ENCODE data around the gene POLDIP3.
A peak's percentile ranks its signal among the peaks of the same experiment; 100 is the strongest.
"Not testable (repeated sequence)": the region's sequence is repeated elsewhere in the genome, so short reads cannot be mapped to it uniquely, and the experiment has no call there.

Gene POLDIP3

DNA sequence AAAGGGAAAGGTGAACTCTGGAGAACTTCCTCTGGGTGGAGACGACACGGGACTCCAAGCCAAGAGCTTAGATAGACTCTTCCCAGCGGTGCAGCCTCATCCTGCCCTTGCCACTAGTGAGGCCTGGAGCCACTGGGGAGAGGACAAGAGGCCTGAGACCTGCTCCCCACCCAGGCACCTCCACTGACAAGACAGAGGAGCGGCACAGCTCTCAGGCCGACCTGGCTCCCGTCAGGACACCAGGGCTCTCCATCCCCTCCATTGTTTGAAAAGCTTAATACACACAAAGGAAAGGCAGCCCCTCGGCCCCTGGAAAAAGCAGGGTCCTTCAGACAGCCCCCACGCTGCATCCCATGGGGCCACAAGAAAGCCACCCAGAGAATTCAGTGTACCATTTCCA is 29.6 kb downstream of the POLDIP3 start:
- no peak for DNase-seq

DNA sequence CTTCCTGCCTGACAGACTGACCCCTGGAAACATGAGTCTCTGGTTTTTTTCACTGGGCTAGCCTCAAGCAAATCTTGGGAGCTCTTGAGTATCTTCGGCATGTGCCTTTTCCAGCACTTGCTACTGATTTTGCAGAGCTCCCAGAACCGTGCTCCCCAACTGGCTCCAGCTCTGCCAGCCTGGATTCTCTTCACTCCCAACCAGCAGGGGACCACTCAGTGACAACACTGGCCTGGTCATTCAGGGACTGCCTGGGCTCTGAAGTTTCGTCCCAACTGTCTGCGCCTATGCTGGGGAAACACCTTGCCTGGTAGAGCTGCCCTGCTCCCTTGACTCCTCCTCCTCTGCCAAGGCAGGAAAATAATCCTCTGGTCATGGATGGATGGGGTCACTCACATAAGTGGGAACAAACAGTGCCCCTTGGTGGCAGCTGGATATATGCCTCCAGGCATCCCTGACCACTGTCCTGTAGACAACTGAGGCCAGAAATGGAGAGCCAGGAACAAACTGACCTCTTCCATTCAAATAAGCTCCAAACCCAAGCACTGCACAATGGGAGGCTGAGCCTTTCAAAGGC is 30.2 kb downstream of the POLDIP3 start:
- DNase-seq: no peak

DNA sequence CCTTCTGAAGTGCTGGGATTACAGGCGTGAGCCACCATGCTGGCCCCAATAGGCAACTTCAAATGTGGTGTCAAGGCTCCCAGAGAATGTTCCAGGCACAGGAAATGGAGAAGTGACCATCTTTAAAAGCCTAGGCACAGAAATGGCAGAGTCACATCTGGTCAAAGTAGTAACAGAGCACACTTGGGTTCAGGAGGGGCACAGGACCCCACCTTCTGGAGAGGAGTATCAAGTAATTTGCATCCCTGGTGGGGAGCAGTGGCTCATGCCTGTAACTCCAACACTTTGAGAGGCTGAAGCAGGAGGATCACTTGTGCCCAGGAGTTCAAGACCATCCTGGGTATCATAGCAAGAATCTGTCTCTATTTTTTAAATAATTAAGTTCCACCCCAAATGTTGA is 31.7 kb downstream of the POLDIP3 start:
- no peak for DNase-seq

DNA sequence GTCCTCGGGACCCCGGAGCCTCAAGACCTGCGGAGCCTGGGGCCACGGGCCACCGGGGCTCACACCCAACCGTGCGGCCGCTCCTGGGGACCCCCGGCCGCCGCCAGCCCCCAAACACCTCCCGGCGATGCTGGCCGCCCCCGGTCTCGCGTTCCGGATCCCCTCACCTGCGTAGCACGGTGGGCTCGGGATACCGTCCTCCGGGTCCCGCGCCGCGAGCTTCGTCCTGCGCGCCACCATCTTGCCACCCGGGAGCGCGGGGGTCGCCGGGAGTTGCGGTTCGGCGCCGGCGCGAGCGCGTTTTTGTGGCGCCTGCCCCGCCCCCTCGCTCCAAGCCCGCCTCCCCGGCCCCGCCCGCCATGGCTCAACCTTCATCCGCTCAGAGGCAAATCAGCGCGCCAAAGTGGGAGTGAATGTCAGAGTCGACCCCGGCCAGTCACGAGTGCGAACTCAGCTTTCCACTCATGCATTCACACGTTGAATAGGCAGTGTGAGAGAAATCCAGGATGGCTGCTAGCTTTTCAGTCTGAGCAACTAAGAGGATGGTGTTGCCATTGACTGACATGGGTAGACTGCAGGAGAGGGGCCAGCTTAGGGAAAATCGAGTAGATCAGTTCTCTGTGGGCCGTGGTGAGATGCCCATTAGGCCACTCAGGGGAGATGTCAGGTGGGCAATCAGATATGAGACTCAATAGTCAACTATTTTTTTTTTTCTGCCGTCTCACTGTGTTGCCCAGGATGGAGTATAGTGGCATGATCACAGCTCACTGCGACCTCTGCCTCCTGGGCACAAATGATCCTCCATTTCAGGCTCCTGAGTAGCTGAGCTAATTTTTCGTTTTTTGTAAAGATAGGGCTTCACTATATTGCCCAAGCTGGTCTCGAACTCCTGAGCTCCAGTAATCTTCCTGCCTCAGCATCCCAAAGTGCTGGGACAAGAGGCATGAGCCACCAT is 32.6 kb downstream of the POLDIP3 start:
- DNase-seq: peak; percentile 88

DNA sequence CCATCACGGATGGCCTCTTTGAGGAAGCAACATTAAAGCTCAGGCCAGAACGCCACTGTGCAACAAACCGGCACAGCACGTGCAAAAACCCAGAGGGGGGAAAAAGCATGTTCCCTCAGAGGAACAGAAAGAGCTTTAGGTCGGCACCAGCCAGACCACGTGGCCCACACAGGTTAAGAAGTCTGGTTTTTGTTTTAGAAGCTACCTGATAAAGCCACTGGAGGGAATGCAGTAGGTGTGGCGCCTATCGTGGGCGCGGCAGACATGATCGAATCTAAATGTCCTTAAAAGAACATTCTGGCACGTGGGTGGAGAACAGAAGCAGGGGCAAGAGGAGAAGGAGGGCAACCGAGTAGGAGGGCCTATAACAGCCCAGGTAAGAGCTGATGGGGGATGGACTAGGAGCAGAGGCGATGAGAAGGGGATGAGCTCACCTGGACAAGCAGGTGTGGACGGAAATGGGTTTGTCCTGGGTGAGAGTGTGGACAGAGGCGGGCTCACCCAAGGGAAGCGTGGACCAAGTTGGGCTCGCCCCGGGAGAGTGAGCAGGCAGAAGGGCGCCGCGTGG is 33.4 kb downstream of the POLDIP3 start:
- not testable (repeated sequence) for DNase-seq

DNA sequence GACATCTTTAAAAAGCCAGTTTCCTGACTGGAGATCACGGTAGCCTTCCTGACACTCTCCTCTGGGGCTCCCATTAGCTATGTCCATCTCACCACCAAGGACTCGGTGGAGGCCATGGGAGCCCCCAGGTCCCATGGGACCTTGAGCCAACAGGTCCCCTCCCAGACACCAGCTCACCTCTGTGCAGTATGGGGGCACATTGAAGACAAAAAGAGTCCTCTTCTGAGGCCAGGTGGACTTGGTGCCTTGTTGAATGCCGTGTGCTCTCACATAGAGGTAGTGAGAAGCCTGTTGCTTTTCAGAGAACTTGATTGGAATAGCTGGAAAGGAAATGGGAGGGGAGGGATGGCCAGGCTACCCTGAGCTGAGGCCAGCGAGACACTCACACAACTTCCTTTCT is 34.6 kb downstream of the POLDIP3 start:
- DNase-seq: not testable (repeated sequence)

DNA sequence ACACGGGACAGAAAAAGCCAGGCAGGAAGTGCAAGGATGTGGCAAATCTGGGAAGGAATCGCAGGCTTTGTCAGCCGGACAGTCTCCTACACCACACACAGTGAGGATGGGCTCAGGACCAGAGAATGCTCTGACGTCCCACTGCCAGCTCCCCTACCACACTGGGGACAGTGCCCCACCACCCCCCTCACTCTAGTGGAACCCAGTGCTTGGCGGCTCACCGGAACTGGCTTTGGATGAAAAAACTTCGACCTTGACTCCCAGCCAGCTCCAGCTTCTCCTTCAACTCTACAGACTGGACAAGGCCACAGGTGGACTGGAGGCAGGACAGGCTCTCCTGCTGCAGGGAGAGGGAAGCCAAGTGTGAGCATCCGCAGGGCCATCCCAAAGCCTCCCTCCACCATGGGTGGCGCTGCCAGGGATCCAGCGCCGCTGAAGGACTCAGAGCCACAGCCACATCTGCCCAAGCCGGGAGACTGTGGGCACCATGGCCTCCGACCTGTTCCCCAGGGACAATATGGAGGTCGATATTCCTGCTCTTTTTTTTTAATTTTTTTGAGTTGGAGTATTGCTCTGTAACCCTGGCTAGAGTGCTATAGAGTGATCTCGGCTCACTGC is 37.0 kb downstream of the POLDIP3 start:
- DNase-seq: no peak

DNA sequence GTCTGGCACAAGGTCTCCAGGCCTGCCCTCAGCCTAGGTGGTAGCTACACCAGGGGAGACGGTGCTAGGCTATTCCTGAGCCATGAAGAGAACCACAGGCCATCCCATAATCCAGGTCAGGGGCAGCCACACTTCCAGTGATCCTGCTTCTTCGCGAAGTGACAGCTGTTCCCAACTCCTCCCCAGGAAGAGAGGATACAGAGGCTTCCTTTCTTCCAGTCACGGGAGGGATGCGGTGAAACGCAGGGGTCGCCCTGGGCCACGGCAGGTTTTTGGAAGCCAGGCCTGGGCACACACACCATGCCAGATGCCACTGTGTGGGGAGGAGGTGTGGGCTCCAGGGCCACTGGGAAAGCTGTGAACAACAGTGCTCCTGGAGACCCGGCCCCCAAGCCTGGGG is 37.5 kb downstream of the POLDIP3 start:
- not testable (repeated sequence) for DNase-seq

DNA sequence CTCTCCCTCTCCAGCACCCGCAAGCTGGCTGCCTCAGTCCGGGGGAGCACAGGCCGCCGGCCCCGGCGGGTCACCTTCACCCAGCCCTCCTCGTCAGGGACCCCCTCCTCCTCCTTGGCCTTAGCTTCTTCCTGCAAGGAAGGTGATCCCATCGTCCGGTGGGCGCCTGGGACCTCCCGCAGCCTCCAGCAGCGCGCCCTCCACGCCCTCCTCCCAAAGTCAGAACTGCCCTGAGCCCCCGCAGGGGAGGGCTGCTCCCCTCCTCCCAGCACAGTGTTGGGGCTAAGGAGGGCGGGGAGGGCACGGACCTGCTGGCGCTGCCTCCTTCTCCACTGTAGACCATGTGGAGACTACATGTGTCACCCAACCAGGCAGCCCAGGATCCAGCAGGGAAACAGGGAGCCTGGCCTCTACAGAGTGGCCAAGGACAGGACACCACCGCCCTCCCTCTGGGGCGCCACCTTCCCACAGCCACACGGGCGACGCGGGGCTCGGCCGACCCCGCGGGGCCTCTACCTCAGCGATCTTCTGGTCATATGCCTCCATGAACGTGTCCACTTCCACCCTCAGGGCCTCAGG is 38.6 kb downstream of the POLDIP3 start:
- DNase-seq: not testable (repeated sequence)

DNA sequence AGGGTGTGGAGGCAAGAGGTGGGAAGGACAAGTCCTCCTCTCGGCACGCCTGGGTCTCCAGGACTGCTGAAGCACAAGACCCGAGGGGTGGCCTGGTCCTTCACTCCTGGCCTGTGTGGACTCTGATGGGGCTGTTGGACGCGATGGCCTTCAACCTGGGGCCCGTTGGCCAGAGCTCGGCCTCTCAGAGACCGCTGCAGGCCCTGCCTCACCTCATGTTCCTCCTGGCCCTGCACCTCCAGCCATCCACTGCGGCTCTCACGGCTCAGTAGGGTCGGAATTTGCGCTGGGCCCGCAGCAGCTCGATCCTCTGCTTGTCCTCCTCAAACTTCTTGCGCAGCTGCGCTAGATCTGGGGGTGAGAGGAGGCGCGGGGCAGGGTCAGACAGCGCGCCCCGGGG is 40.2 kb downstream of the POLDIP3 start:
- not testable (repeated sequence) for DNase-seq

DNA sequence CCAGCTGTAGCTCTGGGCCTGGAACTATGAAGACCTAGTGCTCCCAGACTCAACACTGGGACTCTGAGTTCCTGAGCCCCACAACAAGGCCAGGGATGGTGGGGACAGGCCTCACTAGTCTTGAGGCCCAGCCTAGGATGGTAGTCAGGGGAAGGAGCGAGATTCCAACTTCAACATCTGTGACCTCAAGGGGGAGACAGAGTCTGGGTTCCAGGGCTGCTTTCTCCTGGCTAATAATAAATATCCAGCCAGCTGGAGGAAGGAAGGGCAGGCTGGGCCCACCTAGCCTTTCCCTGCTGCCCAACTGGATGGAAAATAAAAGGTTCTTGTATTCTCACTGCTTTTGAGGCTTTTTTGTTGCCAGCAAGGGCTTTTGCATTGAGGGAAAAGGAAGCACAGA is 40.6 kb downstream of the POLDIP3 start:
- DNase-seq: not testable (repeated sequence)

DNA sequence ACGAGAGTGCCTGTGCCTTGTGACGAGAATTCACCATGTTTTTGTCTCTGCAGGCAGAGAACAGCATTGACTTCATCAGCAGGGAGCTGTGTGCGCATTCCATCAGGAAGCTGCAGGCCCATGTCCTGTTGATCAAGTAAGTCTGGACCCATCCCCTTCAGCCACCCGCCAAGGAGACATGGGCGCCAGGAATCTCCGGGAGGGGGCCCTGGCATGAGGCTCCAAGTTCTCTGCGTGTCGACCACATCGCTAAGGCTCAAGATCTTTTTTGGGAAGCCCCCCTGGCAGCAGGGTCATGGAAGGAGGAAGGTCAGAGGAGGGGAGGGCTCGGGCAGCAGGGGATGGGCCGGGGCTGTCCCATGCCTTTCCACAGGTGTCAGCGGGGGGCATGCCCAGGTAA is 43.6 kb downstream of the POLDIP3 start:
- not testable (repeated sequence) for DNase-seq

DNA sequence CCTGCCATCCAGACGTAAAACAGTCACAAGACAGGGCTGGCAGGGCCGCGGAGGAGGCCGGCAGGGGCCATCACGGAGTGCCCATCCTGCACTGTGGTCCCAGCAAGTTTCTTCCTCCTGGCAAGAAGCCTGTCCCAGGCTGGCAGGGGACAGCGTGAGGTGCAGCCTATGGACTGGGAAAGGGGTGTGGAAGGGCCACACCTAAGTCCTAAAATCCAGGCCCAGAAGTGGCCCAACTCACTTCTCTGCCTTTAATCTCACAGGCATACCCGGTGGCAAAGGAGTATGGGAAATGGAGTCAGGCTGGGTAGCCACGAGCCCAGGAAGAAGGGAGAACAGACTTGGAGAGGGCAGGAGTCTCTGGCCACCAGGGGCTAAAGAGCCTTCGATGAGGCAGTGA is 44.1 kb downstream of the POLDIP3 start:
- DNase-seq: not testable (repeated sequence)

DNA sequence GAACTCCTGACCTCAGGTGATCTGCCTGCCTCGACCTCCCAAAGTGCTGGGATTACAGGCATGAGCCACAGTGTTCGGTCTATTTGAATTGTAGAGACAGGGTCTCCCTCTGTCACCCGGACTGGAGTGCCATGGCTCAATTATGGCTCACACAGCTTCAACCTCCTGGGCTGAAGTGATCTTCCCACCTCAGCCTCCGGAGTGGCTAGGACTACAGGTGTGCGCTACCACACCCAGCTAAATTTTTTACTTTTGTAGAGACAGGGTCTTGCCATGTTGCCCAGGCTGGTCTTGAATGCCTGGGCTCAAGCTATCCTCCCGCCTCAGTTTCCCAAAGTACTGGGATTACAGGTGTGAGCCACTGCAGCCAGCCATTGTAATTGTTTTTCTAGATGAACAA is 46.7 kb downstream of the POLDIP3 start:
- DNase-seq: not testable (repeated sequence)

DNA sequence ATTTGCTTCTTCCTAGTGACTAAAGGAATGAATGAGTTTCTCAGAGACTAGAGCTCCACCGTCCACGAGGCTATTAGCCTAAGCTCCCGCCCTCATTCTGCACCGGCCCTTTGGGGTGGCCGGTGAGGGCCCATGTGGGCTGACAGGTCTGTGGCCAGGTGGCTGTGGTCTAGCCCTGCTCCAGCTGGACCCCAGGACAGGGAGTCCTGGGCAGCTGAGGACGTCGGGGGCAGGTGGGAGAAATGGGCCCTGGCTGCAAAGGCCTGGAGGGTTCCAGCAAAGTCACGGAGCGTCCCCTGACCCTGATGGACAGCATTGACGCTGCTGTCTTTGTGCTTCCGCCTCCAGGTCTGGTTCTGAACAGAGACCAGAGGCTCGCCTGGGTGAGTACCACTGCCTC is 48.7 kb downstream of the POLDIP3 start:
- DNase-seq: no peak

DNA sequence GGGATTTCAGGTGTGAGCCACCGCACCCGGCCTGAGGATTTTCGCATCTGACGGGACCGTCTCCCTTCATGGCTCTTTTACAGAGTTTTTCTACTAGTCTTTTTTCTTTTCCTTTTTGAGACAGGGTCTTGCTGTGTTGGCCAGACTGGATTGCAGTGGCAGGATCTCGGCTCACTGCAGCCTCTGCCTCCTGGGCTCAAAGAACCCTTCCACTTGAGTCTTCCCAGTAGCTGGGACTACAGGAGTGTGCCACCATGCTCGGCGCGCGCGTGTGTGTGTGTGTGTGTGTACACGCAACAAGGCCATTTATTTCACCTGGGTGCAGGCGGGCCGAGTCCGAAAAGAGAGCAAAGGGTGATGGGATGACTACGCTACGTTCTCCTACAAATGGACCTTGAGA is 50.0 kb downstream of the POLDIP3 start:
- no peak for DNase-seq

DNA sequence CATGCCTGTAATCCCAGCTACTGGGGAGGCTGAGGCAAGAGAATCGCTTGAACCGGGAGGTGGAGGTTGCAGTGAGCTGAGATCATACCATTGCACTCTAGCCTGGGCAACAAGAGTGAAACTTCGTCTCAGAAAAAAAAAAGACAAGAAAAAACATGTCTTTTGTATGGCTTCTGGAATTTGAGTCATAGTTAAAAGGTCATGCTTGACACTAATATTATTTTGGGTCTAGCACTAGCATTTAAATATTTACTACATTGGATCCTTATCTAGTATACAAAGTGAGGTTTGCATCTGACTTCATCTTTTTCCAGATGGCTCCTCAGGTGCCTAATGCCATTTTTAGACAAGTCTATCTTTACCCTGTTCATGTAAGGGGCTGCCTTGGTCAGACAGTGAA is 50.7 kb downstream of the POLDIP3 start:
- DNase-seq: not testable (repeated sequence)

DNA sequence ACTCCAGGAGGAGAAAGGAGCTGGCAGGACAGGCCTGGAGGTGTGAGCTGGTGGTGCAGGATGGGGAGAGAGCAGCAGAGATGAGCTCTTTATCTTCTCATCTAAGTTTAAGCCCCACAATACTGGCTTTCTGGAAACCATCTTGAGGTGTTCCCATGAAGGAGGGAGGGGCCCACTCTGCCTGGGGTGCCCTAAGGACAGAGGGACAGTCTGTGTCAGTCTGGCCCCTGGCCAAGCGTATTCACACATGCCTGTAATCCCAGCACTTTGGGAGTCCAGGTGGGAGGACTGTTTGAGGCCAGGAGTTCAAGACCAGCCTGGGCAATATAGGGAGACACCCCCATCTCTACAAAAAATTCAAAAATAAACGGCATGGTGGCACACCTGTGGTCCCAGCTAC is 52.0 kb downstream of the POLDIP3 start:
- DNase-seq: no peak

DNA sequence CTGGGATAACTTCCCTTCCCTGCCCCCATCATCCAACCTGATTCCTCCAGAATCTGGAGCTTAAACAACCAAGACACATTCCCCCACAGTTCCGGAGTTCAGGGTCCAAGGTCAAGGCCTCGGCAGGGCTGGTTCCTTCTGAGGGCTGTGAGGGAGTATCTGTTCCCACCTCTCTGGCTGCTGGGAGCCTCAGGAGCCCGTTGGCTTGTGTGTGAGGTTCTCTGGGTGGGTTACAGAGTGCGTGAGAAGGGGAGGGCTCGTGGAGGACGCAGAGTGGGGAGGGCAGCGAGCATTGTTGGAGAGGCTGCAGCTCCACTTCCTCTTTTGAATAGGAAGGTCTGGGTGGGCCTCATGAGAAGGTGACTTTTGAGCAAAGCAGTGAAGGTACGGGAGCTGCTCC is 52.4 kb downstream of the POLDIP3 start:
- DNase-seq: no peak

DNA sequence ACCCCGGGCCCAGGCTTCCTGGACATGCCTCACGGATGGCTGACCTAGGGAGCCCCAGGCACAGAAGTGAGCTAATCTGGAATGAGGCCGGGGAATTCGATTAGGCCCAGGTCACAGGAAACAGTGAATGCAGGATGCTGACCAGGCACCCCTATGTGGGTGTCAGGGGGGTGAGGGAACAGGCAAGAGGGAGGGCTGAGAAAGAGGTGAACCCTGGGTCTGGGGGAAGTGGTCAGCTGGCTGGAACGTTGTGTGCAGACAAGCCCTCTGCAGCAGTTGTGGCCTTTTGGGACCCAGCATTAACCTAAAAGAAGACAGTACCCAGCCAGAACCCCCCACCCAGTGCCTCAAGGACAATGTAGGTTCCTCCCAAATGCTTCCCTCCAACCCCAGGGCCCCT is 52.8 kb downstream of the POLDIP3 start:
- no peak for DNase-seq

DNA sequence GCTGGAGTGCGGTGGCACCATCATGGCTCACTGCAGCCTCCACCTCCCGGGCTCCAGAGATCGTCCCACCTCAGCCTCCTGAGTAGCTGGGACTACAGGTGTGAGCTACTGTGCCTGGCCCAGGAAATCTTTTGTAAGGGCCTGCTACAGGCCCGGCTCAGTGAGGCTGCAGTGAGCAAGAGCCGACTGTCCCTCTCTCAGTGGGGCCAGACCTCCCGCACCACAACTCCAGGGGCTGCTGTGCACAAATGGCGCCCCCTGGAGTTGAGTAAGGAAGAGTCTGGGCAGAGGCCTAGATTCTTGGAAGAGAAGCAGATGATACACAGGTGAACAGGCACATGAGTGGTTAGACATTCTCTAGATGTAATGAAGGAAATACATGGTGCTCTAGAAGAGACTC is 53.9 kb downstream of the POLDIP3 start:
- no peak for DNase-seq

DNA sequence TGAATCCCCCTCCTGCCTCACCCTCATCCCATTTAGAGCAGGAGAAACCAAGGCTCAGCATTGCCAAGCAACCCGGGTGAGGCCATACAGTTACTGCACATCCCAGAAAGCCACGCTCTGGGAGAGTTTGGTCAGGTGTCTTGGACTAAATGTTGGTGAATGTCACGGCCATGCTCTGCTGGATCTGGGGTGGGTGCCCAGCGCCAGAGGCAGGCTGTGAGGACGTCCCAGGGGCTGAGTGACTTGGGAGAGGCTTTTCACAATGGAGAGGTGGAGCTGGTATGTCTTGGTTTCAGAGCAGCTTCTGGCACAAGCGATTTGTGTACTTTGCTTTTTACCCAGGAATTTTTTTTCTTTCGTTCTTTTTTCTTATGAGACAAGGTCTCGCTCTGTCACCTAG is 54.3 kb downstream of the POLDIP3 start:
- DNase-seq: no peak
